HL-60 (cell line): ENCODE measurements around the gene STX19.
"Not testable (repeated sequence)": the region's sequence is repeated elsewhere in the genome, so short reads cannot be mapped to it uniquely, and the experiment has no call there.

ENCODE experiments used
- DNase-seq, 2 experiments: peaks; one replicate each; pipeline ENCODE4 v3.0.0-alpha.2; 2010 to 2020; ENCODE audit warnings: low read depth in 1 of 2, low spot score in 1 of 2
- H3K27ac ChIP-seq: fragments of 250-450 bp; sonication (Bioruptor Pico); replicated peaks from 2 replicates; pipeline ENCODE4 v1.5.1; 2020; ENCODE audit warnings: mild to moderate bottlenecking, moderate library complexity
- H3K27me3 ChIP-seq: fragments of 250-450 bp; sonication (Bioruptor Pico); 2 replicates; pipeline ENCODE4 v1.5.1; 2021; ENCODE audit warnings: mild to moderate bottlenecking, moderate library complexity; ENCODE audit not compliant: insufficient read depth, poor library complexity, severe bottlenecking
- H3K4me3 ChIP-seq: replicated peaks from 2 replicates; pipeline ENCODE4 v1.5.1; 2011; ENCODE audit warnings: mild to moderate bottlenecking, control low read depth, low read length; ENCODE audit not compliant: insufficient read depth
- GABPA ChIP-seq: IDR thresholded peaks from 2 replicates; pipeline ENCODE4 v1.6.1; 2012; ENCODE audit warnings: low read depth
- POLR2AphosphoS5 ChIP-seq: IDR thresholded peaks from 2 replicates; pipeline ENCODE4 v1.6.1; 2012; ENCODE audit warnings: low read depth
- SPI1 ChIP-seq: IDR thresholded peaks from 2 replicates; pipeline ENCODE4 v1.6.1; 2012; ENCODE audit warnings: low read depth, mild to moderate bottlenecking, borderline replicate concordance
- TF ChIP-seq, protein P1 (sequence below): IDR thresholded peaks from 2 replicates; pipeline ENCODE4 v1.6.1; 2012; ENCODE audit warnings: low read depth; ENCODE audit not compliant: insufficient replicate concordance
- TF ChIP-seq, protein P2 (sequence below): IDR thresholded peaks from one replicate; pipeline ENCODE4 v1.5.1; 2011; ENCODE audit warnings: low read length, control low read depth, inconsistent platforms; ENCODE audit not compliant: insufficient read depth

The STX19 gene

DNA sequence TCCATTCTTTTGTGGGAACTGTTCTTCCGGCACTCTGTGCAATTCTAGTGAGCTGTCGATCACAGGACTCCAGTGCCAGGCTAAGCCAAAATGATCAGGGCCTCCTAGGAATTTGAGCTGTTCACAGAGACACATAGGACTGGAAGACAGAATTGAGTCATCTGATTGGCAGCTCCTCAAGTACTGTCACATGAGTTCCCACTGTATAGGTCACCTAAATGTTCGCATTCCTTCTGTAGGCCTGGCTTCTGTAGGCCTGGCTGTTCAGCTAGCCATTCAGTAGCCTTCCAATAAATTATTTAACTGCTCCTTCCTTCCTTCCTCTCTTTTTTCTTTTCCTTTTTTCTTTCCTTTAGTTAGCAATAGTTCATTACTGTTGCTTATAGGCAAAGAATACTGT lies 59.0 kb downstream of the STX19 start:
- H3K4me3 ChIP-seq = no peak overlapping the region
- H3K27ac ChIP-seq = no peak overlapping the region
- DNase-seq = no peak
- no peaks in the 10 kb centered on the region for H3K27me3 ChIP-seq
- TF ChIP-seq, protein P1, sequence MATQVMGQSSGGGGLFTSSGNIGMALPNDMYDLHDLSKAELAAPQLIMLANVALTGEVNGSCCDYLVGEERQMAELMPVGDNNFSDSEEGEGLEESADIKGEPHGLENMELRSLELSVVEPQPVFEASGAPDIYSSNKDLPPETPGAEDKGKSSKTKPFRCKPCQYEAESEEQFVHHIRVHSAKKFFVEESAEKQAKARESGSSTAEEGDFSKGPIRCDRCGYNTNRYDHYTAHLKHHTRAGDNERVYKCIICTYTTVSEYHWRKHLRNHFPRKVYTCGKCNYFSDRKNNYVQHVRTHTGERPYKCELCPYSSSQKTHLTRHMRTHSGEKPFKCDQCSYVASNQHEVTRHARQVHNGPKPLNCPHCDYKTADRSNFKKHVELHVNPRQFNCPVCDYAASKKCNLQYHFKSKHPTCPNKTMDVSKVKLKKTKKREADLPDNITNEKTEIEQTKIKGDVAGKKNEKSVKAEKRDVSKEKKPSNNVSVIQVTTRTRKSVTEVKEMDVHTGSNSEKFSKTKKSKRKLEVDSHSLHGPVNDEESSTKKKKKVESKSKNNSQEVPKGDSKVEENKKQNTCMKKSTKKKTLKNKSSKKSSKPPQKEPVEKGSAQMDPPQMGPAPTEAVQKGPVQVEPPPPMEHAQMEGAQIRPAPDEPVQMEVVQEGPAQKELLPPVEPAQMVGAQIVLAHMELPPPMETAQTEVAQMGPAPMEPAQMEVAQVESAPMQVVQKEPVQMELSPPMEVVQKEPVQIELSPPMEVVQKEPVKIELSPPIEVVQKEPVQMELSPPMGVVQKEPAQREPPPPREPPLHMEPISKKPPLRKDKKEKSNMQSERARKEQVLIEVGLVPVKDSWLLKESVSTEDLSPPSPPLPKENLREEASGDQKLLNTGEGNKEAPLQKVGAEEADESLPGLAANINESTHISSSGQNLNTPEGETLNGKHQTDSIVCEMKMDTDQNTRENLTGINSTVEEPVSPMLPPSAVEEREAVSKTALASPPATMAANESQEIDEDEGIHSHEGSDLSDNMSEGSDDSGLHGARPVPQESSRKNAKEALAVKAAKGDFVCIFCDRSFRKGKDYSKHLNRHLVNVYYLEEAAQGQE = no peak
- TF ChIP-seq, protein P2, sequence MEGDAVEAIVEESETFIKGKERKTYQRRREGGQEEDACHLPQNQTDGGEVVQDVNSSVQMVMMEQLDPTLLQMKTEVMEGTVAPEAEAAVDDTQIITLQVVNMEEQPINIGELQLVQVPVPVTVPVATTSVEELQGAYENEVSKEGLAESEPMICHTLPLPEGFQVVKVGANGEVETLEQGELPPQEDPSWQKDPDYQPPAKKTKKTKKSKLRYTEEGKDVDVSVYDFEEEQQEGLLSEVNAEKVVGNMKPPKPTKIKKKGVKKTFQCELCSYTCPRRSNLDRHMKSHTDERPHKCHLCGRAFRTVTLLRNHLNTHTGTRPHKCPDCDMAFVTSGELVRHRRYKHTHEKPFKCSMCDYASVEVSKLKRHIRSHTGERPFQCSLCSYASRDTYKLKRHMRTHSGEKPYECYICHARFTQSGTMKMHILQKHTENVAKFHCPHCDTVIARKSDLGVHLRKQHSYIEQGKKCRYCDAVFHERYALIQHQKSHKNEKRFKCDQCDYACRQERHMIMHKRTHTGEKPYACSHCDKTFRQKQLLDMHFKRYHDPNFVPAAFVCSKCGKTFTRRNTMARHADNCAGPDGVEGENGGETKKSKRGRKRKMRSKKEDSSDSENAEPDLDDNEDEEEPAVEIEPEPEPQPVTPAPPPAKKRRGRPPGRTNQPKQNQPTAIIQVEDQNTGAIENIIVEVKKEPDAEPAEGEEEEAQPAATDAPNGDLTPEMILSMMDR = no peak
- TF ChIP-seq SPI1 = no peak
- TF ChIP-seq POLR2AphosphoS5 = no peak
- TF ChIP-seq GABPA = no peak

DNA sequence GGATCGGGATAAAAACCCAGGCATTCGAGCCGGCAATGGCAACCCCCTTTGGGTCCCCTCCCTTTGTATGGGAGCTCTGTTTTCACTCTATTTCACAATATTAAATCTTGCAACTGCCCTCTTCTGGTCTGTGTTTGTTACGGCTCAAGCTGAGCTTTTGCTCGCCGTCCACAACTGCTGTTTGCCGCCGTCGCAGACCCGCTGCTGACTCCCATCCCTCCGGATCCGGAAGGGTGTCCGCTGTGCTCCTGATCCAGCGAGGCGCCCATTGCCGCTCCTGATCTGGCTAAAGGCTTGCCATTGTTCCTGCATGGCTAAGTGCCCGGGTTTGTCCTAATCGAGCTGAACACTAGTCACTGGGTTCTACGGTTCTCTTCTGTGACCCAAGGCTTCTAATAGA lies 63.3 kb downstream of the STX19 start:
- not testable (repeated sequence) for DNase-seq

More for the DNA sequence above, 63.3 kb downstream of the STX19 start:
- not testable (repeated sequence) for H3K27ac ChIP-seq, H3K27me3 ChIP-seq, H3K4me3 ChIP-seq
